NCI-H69 (cell line): ENCODE measurements around the gene SOX6.
A peak's percentile ranks its signal among the peaks of the same experiment; 100 is the strongest.

ENCODE experiments used
- DNase-seq: peaks from one replicate; lab custom pipeline; 2025; lab: John Stamatoyannopoulos, UW

The SOX6 gene

DNA sequence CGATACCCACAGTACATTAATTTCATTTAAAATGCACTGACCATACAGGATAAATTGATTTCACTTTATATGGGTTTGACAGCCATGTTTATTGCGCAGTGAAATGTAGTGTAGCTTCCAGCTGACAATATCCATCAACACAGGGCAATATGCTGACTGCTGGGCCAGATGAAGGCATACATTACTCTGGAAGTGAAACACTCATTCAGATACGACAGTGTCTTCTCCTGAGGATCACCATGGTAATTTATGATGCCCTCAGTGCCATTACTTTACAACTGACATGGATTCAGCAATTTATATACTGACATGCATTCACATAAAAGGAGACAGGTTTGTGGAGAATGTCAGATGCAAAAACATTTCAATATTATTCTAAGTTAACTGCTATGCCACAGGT lies 365.1 kb downstream of the SOX6 start:
- no peak for DNase-seq

DNA sequence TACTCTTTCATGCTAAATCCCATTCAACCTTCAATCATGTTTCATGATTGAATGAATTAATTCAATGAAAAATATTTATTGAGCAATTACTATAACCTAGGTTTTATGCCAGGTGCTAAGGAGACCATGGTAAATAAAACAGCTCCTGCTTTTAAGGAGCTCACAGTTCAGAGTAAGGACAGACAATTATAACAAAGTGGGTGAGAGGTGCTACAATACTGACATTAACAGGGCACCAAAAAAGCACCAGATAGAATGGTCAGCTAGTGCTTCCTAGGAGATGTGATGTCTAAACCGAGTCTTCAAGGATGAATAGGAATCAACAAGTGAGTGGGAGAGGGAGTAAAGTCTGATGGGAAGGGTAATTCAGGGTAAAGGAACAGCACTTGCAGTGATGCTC lies 366.7 kb downstream of the SOX6 start:
- no peak for DNase-seq

DNA sequence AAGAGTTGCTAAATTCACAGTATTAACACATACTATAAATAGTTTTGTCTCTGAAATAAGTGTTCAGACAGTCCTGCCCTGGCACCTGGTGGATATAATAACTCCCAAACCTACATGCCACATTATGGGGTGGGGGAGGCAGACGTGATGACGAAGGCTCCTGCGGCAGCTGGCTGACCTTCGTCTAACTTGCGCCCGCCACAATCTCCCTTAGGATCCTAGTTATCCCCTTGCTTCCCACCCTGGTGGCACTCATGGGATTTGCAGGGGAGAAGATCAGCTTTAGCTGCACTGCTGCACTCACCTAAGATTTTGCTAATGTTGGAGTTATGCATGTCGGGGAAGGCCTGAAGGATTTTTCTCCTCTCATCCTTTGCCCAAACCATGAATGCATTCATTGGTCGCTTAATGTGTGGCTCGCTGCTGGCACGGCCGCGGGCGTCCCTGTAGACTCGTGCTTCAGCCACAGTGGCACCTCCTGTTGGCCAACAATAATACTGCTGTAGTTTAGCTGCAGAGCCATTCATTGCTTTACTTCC lies 367.6 kb downstream of the SOX6 start:
- peak; percentile 27 for DNase-seq

DNA sequence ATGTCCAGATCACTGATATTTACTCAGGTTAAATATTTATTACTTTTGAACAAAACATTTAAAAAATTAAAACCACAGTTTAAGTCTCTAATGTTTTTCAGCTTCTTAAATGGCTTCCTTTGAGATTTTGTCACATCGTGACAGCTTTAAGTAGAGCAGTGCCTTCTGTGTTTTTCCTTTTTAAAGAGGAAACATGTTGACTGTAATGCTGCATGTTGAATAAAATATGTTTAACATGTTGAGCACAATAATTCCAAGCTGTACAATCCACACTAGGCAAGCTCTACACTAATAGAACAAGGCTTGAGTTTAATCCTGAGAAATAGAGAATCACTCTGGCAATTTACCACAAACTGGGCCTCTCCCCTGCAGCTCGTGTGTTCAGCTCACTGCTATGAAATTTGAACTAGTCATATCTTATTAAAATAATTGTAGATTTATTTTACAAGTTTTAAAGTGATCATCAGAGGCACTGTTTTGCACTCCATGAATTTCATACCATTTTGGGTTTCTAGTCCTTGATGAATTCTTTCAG lies 368.3 kb downstream of the SOX6 start:
- DNase-seq: no peak

DNA sequence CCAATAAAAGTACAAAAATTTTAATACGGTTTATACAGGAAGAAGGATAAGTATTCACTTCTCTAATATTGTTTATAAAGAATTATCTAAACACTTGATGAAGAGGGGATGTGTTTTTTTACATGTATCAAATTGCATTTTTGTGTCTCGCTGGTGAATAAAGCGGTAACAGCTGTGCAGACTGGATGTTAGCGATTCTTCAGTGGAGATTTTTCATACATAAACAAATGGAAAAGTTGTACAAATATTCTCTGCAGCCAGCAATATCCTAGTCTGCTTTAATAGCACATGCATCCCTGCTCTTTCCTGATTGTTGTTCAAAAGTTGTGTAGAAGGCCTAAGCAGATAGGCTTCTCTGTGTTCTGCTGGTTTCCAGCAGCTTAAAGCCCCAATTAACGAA lies 369.3 kb downstream of the SOX6 start:
- DNase-seq: no peak

DNA sequence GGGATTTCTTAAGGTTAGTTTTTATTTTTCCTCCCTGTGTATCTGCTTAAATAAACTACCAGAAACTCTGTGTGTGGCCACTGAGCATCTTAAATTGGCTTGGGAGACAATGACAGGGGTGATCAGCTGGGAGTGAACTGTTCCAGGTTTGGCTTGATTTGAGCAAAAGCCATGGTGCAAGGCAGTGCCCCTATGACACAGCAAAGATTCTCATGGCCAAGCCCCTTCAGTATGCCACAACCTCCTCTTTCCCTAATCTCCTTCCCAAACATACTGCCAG lies 370.5 kb downstream of the SOX6 start:
- DNase-seq: no peak

DNA sequence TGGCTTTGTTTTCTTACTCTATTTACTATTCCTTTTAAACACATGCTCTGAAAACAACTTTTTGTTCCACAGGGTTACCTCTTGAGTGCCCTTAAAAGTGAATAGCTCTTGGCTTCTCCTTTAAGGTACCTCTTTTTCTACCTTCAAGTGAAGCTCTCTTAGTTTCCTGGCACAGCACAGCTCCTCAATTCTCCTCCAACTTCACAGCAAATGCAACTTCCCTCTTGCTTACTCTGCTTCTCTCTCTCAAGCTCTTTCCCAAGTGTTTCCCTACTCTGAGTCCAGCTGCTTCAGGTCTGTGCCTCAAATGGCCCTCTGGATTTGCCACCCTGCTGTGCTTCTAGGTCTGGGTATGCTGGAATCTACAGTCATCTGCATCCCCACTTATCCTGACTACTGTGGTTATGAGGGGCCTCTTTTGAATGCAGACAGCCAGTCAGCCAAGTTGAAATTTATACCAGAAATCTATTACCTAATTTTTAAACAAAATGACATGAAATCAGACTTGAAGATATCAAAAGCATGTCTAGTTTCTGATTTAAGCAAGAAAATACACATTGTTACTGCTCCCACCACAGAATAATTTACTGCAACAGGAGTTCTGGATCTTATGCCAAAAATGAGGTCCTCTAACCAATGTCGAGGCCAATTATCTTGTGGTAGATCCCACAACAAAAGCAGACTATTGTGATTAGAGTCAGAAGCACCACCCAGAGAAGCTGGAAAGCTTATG lies 371.1 kb downstream of the SOX6 start:
- DNase-seq: no peak

DNA sequence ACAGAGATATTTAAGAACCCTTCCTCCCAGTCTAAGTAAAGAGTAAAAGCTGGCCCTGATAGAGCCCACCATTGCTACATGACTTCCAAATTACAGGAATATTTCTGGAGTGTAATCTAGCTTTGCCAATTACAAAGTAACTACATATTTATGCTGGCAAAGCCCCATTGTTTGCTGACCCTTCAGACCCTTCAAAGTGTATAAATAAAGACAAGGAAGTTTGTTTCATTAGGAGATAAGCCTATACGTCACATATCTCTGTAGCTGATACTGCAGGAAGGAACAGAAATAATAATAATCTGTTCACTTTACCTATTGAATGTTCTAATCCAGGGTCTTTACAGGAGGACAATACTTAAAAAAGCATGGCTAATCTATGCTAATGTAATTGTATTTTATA lies 375.1 kb downstream of the SOX6 start:
- no peak for DNase-seq

DNA sequence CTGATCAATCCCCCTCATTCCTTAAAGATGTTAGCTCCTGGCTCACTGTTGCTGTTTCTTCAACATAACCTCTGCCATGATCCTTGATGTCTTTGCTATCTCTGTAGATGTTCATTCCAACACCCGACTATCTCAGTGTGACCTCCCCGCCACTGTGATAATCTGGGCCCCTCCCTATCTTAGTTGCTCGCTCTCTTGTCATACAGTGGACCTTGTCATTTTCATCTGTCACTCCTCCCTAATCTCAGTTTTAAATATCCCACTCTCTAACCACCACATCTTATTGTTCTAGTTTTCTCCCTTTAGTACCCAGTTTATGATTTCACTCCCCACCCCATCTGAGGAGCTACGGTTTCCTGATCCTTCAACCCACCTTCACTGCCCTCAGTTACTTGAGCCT lies 379.2 kb downstream of the SOX6 start:
- no peak for DNase-seq

DNA sequence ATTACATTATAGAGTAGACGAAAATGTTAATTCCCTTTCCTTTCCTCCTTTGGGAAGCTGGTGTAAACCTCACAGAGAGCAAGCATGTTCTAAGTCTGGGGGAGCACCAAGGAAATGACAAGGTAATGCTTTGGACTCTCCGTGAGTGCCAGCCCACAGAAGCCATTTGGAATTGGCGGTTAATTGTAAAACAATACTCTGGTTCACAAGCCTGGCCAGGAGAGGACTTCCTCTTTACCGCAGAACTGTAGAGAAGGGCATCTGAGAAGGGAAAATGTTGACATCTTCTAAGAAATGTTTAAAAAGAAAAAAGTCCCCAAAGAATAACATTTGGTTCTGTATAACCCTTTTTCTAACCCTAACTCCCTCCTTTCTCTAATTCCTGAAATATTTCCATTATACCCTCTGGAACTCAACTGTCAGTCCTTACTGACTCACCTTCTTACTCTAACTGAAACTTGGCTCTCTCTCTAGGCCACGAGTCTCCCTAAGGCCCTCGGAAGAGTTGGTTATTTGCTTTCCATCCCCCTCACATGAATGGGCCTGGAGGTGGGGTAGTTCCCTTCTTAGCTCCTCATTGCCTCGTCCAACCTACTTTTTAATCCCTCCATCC lies 379.8 kb downstream of the SOX6 start:
- DNase-seq: no peak

DNA sequence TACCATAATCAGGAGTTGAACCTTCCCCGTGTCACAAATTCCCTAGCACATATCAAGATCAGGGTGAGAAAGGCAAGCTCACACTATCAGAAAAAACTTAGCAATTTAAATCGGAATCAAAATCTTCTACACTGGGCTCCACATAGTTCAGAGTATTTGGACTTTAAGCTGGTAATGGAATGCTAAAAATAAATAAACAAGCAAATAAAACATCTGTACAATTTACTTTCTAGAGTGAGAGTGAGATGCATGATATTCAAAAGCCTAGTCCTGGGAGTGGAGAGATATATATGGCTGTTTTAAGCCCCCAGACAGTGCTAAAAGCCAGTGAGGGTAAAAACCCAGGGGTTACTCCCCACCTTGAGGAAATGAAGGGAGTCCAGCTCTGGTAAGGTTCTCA lies 380.6 kb downstream of the SOX6 start:
- DNase-seq: no peak

DNA sequence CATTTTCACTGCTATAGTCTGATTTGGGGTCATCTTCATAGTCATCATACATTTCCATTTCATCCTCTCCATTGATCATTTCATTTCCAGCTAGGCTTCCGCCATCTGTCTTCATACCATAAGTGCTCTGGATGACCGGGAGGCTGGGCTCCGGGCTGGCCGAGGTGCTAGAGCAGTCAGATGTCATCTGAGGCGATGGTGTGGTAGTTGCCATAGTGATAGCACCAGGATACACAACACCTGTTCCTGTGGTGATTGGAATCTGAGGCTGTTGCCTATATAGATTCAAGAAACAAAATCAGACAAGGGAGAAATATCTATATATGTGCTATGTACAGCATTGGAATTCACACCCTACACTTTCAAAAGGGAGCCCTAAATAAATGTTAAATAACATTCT lies 383.5 kb downstream of the SOX6 start:
- DNase-seq: peak; percentile 64

DNA sequence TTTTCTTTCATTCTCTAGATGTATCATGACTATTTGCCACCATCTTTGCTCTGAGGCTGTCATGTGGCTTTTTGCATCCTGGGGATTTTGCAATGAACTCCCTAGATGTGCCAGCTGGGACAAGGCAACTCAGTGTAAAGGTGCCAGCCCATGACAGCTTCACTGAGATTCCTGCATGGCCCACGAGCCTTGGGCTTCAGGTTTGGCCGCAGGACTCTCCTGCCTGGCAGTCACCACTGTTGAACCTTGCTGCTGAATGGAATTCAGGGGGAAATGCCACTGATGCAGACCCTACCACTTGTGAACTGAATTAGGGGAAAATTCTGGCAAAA lies 385.2 kb downstream of the SOX6 start:
- no peak for DNase-seq

DNA sequence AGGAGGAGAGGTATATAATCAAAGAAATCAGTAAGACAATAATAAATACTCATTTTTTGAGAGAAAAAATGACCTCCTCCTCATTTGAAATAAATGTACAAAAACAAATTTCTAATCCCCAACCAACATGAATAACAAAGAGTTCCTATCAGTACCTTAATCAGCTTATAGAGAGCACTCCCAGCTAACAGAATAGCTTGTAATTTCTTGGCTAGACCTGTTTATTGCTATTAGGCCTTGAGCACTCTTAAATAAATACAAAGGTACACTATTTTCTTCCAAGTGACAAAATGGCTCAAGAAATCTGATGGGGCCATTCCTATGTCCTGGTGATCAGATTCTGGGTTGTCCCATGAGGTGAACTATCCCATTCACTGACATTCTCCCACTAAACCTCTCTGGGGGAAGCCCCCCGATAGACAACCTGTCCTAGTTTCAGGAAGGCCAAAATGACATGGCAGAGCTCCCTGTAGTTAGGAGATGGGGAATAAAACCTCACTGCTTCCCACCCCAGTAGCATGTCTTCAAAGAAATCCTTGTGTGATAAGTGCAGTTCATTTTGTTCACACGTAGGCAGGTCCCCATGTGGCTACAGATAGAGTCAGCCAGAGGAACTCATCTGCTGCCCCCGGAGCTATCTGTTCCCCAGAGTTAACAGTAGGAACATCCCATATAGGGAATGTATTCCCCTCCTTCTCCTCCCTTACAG lies 385.7 kb downstream of the SOX6 start:
- no peak for DNase-seq

DNA sequence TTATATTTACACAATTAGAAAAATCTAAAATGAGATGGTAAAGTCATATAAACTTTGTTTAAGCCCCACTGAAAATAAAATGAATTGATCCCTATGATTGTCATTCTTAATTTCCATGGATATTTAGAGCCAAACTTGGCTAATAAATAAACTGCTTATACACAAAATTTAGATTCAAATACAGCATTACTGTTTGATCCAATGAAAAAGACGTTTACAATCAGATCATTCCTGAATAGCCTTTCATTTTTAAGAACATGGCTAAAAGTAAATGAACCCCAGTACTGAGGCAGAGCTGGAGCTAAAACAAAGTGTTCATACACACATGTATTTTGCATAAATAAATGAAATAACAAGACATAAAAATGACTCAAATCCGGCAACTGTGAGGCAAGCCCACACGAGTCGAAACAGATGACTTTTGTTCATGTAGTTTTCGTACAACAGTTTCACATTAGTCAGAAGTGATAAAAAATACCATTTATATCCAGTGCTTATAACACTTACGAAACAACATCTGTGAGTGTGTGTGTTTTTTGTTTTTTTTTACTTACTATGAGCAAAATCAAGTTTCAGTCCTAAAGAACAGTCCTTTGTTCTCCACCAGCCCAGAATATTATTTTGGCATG lies 386.5 kb downstream of the SOX6 start:
- no peak for DNase-seq

DNA sequence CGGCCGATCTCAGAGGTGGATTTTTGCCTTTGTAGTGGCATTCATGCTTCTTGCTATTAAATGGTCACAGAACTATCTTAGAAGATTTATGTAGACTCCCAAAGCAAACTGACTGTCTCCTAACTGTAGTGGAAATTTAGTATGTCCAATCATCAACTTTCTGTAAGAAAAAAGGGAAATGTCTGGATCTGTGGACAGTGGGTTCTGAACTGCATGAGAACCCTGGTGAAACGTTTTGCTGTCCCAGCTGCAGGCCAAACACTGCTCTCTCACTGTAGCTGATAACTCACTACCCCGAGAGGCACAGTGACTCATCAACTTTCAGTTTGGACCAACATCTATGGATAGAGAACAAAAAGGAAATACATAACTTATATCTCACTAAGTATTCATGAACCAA lies 387.1 kb downstream of the SOX6 start:
- DNase-seq: peak; percentile 59

DNA sequence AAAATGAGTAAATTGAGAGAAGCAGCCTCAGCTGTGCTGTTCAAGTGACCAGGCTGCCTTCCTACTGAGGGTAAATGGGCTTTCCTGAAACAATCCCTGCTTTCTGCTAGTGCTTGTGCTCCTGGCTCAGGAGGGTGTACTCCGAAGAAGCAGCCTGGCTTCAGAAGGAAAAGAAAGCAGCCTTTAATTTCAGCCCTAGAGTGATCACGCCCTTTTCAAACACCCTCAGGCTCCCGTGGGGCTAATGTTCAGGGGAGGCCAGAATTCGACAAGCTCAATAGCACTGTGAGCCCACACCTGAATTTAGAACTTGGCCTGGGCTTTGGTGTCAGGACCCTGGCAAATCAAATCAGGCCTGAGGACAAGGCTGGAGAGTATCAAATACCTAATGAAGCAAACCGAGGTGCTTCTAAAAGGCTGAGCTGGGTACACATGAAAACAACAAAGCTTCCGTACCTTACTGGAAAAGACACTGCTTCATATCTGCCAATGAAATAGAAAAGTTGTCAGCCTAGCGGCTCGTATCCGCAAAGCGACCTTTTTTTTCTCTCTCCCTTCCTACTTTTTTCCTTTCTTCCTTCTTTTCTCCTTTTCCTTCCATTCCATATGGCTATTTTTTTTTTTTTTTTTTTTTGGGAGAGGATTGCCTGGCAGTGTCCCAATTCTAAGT lies 387.8 kb downstream of the SOX6 start:
- peak; percentile 87 for DNase-seq

DNA sequence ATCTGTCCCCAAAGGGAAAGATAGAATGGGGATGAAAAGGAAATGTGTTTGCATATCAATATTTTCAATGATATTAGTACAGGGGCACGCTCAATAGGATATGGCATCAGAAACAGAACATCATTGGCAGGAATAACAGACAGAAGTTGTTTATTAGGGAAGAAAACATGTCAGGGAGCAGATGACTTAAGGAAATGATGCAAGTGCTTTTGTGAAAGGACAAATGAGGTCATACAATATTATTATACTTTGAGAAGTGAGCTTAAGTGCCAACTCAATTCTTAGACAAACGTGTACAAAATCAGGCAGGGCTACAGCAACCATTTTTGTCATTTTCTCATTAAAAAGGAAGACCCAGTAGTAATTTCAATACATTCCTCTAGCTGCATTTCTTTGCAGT lies 388.4 kb downstream of the SOX6 start:
- DNase-seq: peak; percentile 31

DNA sequence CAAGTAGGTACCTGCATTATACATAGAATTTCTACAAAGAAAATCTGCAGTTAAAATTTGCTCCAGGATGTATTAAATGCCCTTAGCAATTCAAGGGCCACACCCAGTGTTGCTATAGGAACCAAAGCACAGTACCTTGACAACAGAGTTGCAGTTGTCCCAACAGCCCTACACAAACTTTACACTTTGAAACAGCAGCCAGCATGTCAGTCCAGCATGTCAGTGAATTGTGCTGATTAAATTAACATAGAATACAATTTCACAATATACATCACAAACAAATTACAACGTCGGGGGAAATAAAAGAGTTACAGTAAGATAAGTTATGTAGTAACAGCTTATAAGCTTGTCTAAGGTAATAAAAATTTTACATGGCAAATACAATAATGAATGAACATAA lies 389.2 kb downstream of the SOX6 start:
- peak; percentile 66 for DNase-seq

DNA sequence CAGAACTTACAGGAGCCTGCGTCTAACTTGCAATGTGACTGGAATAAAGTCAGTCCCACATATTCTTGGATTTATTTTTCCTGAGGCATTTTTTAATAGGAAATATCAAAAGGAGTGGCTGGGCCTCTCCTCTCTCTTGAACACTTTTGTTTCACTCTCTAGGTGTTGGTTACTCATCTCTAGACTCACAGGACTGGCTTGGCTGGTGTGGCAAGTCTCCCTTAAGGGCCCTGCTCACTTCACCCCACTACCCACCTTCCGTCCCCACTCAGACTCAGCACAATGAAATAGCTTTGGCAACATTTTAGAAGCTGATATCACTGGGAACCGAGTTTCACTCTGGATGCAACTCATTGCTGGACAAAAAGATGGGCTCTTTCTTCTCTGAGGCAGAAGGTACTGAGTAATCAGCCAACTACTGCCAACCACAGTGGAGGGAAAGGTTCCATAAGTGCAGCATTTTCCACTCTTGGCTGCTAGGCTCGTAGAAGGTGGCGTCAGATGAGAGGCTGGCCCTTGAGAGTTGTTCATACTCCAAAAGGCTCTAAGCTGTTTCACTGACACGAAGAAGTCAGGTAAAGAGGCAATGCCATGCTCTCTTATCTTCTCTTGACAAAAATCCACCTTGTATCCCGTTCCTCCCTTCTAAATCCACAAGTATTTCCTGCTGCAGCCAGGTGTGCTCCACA lies 390.6 kb downstream of the SOX6 start:
- DNase-seq: no peak

DNA sequence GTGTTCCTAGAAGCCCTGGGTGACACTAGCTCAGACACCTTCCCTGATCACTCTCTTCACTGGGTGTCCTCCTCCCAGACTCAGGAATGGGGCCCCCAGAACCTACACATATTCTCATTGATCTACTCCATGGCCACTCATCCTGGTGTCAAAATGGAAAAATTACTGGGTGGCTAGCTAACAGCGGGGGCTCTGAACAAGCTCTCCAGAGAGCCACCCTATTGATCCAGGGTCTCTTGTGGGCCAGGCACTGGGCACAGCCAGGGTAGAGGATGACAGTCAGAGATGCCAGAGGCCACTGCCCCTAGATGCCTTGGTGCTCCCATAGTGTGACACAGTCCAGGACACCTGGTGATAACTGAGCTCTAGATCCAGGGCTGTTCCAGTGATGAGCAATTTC lies 393.1 kb downstream of the SOX6 start:
- no peak for DNase-seq

DNA sequence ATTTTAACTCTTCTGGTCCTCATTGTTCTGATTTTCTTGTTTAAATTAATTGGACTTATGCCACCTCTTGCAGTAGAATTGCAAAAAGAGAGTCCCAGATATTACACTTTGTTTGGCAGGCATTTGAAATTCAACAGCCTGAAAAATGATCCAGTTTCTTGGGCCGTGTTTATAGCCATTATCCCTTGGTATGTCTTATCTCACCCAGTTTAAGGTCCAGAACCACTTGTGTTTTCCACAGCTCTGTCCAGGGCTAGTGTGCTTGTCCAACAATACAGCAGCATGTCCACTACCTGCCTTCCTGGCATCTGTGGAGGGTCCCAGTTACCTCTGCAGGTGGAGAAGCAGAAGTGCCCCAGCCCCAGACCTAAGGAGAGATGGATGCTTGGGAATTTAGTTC lies 397.4 kb downstream of the SOX6 start:
- no peak for DNase-seq
